Right lobe of liver (tissue), 6 donors: ENCODE measurements around the gene DNER. TPM values are rescaled to one million over a fixed set of nuclear protein-coding genes. Genes with fewer than 3 reads are reported as not detected.
A peak's percentile ranks its signal among the peaks of the same experiment; 100 is the strongest.
"Not testable (repeated sequence)": the region's sequence is repeated elsewhere in the genome, so short reads cannot be mapped to it uniquely, and the experiment has no call there.

ENCODE experiments used
- ATAC-seq, 4 donors: fragments of 200-7000 bp; cut with Tn5 transposase; one replicate each; pipeline ENCODE4 v1.9.1; 2020; ENCODE audit warnings: mild to moderate bottlenecking in 4 of 4, moderate library complexity in 4 of 4
- DNase-seq, 3 donors: peaks; one replicate each; pipeline ENCODE4 v3.0.0-alpha.2; 2020
- H3K27ac ChIP-seq, 3 donors: fragments of 200-600 bp; one replicate each; pipeline ENCODE4 v1.8.0; 2022
- H3K27me3 ChIP-seq, 2 donors: fragments of 200-600 bp; one replicate each; pipeline ENCODE4 v1.8.0; 2022
- H3K36me3 ChIP-seq, 4 donors: fragments of 200-600 bp; sonication (generic) in 1 of 4; one replicate each; pipeline versions ENCODE4 v1.5.1 to v1.8.0; 2017 to 2022; ENCODE audit warnings: control low read depth in 1 of 4
- H3K4me1 ChIP-seq, 4 donors: fragments of 200-600 bp; sonication (generic) in 1 of 4; one replicate each; pipeline versions ENCODE4 v1.5.1 to v1.8.0; 2017 to 2022; ENCODE audit warnings: control low read depth in 1 of 4
- H3K4me3 ChIP-seq, 3 donors: fragments of 200-600 bp; one replicate each; pipeline ENCODE4 v1.8.0; 2022
- H3K9me3 ChIP-seq, 4 donors: fragments of 200-600 bp; sonication (generic) in 1 of 4; one replicate each; pipeline versions ENCODE4 v1.5.1 to v1.8.0; 2017 to 2022; ENCODE audit warnings: control low read depth in 1 of 4
- CTCF ChIP-seq, 4 donors: fragments of 200-600 bp in 3 of 4; fragments of 450-650 bp in 1 of 4; IDR thresholded peaks; one replicate each; pipeline versions ENCODE4 v1.5.1 to v1.8.0; 2016 to 2022; ENCODE audit warnings: antibody characterized with exemption in 4 of 4, mild to moderate bottlenecking in 2 of 4
- POLR2A ChIP-seq: fragments of 450-650 bp; IDR thresholded peaks from one replicate; pipeline ENCODE4 v1.6.1; 2017; ENCODE audit warnings: antibody characterized with exemption, mild to moderate bottlenecking
- WGBS: methylation state at CpG from one replicate; pipeline ENCODE4 v1.1.6; 2018; ENCODE audit warnings: low coverage, low lambda C conversion rate; ENCODE audit not compliant: insufficient coverage; ENCODE audit errors: missing lambda C conversion rate; 5-methylcytosine and 5-hydroxymethylcytosine counted together
- intact Hi-C, 2 donors: fragments of 100-400 bp; cut with DNase I; formaldehyde crosslinking; loops; one replicate each; pipeline versions ENCODE4 v1.11.2 to v1.14.1; 2022
- long read RNA-seq: library from polyadenylated mRNA; unstranded; transcript quantifications from one replicate; pipeline ENCODE4 v2.0.0, GENCODE V29; 2019
- total RNA-seq, 6 experiments: library from RNA; depleted of rRNA in 2 of 6; stranded (reverse); fragments of >200 nt in 2 of 6; fragmentation: NEBNext Ultra II Directional in 3 of 6; extraction: Animal tissue kit (Norgen Biotek cat#: 25700) in 3 of 6; gene quantifications; one replicate each; pipeline versions ENCODE4 v1.1.0 to v1.2.4, GENCODE V29; 2016 to 2023
- donor health status: DM: no; HTN: yes; CAD: no.
- donor health status: DM: no; HTN: no; CAD: no.
- donor health status: DM: no; HTN: no; CAD: no.
- donor health status: DM: no; HTN: yes; CAD: no.
- donor health status: DM: no; HTN: yes; CAD: no.

DNER gene, protein sequence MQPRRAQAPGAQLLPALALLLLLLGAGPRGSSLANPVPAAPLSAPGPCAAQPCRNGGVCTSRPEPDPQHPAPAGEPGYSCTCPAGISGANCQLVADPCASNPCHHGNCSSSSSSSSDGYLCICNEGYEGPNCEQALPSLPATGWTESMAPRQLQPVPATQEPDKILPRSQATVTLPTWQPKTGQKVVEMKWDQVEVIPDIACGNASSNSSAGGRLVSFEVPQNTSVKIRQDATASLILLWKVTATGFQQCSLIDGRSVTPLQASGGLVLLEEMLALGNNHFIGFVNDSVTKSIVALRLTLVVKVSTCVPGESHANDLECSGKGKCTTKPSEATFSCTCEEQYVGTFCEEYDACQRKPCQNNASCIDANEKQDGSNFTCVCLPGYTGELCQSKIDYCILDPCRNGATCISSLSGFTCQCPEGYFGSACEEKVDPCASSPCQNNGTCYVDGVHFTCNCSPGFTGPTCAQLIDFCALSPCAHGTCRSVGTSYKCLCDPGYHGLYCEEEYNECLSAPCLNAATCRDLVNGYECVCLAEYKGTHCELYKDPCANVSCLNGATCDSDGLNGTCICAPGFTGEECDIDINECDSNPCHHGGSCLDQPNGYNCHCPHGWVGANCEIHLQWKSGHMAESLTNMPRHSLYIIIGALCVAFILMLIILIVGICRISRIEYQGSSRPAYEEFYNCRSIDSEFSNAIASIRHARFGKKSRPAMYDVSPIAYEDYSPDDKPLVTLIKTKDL
- total RNA-seq = under 1 TPM in 1 of 6 experiments, not detected in 5; 0.13 TPM
- long read RNA-seq = 0 reads

GRCh38 chr2:229714080-229714735 is at the start of gene DNER:
TSS of gene DNER (minus strand) at chr2:229714555. CDS start at chr2:229714423, 132 bp downstream.
- peaks cover 0 to 15% (median 0%) of the 10 kb centered on the region in 4 donors for H3K4me1 ChIP-seq
- WGBS = 3% methylated on average over 10 of the region's 84 CpGs
- H3K27me3 ChIP-seq = peaks cover 5 to 28% of the 10 kb centered on the region in 2 donors
- no peaks in the 10 kb centered on the region for H3K9me3 ChIP-seq
- peak; percentile 56 to 78 (median 74) for ATAC-seq
- TF ChIP-seq POLR2A = no peak
- intact Hi-C loops = no loop called here
- no peak within 1 kb of the TSS for H3K27ac ChIP-seq
- peak within 1 kb of the TSS; percentile 16 to 52 (median 16) for H3K4me3 ChIP-seq
- no peaks in the 10 kb centered on the region for H3K36me3 ChIP-seq
- DNase-seq = peak; percentile 48 to 58 (median 52)

GRCh38 chr2:229761663-229762062 is 47.3 kb upstream of the DNER start:
- DNase-seq (no peak), ATAC-seq (no peak)
- Histone ChIP-seq H3K36me3 (peaks cover 0 to 24% (median 5%) of the 10 kb centered on the region in 4 donors), H3K27ac (no peak overlapping the region), H3K9me3 (no peaks in the 10 kb centered on the region), H3K4me3 (no peak overlapping the region), H3K4me1 (no peaks in the 10 kb centered on the region), H3K27me3 (no peaks in the 10 kb centered on the region)
- intact Hi-C loops = no loop called here
- TF ChIP-seq CTCF (IDR thresholded peaks at IDR 0.05) (no peak), POLR2A (no peak)
- 47% methylated on average over 1 of the region's 1 CpG for WGBS

DNA sequence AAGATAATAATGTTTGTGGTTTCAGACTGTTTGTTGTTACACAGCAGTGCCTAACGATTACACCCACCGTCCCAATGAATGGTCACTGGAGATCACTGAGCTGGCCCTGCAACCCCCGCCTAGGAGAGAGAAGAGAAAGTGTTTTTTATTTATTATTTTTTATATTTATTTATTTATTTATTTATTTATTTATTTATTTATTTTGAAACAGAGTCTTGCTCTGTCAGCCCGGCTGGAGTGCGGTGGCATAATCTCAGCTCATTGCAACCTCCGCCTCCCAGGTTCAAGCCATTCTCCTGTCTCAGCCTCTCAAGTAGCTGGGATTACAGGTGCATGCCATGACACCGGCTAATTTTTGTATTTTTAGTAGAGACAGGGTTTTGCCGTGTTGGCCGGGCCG is 43.1 kb upstream of the DNER start:
- H3K36me3 ChIP-seq, H3K27me3 ChIP-seq, ATAC-seq, H3K27ac ChIP-seq, H3K4me3 ChIP-seq, intact Hi-C loops, H3K4me1 ChIP-seq, H3K9me3 ChIP-seq, DNase-seq: not testable (repeated sequence)
- 97% methylated on average over 10 of the region's 10 CpGs for WGBS

DNA sequence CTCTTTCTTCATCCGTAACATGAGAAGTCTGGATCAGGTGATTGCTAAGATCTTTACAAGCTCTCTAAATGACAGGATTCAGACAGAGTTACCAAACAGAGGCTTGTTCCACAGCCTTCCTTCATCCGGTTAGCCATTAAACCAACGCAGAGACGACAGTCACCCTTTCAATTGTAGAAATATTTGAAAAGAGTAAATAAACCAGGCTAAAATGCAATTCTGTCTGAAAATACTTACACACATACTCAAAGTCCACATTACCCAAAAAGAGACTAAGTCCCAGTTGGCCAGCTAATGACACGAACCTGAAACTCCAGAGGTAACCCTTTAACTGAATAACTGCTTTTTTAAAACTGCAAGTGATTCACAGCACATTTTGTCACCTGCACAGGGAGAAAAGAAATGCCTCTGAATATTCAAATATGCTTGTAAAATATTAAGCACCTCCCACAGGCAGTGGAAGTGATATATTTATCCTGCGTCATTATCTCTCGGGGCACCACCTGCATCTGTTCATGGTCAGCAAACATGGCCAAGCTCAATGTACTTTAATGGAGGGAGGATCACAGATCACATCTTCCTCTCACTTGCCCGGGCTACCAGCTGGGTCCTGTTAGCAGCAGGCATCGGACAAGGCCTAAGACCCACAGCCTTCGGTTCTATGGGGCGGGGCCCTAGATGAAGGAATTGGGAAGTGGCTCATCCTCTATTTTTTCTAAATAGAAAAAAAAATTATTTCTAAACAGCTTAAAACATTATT is 38.8 kb upstream of the DNER start:
- Histone ChIP-seq H3K36me3 (no peaks in the 10 kb centered on the region), H3K4me3 (peak overlapping the region in 1 of 3 donors; percentile 11), H3K9me3 (no peaks in the 10 kb centered on the region), H3K27ac (peak overlapping the region in 2 of 3 donors; percentile 47 to 49), H3K4me1 (peaks cover 0 to 9% (median 4%) of the 10 kb centered on the region in 4 donors), H3K27me3 (no peaks in the 10 kb centered on the region)
- intact Hi-C loops = no loop called here
- DNase-seq (no peak), ATAC-seq (peak; percentile 77 to 81 (median 78))
- 56% methylated on average over 11 of the region's 11 CpGs for WGBS
- TF ChIP-seq POLR2A (no peak), CTCF (IDR thresholded peaks at IDR 0.05) (no peak)

DNA sequence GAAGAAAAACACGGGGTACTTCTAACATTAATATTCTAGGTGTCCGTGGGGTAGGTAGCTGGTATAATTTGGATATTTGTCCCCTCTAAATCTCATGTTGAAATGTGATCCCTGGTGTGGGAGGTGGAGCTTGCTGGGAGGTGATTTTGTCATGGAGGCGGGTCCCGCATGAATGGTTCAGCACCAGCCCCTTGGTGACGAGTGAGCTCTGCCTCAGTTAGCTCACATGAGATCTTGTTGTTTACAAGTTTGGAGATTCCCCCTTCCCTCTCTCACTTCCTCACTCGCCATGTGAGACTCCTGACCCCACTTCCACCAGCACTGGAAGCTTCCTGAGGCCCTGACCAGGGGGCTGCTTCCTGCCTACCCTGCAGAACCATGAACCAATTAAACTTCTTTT is 35.4 kb upstream of the DNER start:
- 75% methylated on average over 3 of the region's 6 CpGs for WGBS
- H3K9me3 ChIP-seq = no peaks in the 10 kb centered on the region
- H3K4me1 ChIP-seq = peaks cover 0 to 9% (median 4%) of the 10 kb centered on the region in 4 donors
- no peaks in the 10 kb centered on the region for H3K27me3 ChIP-seq
- ATAC-seq (peak in 3 of 4 donors; percentile 16 to 49 (median 35)), DNase-seq (no peak)
- no peaks in the 10 kb centered on the region for H3K36me3 ChIP-seq
- intact Hi-C loops = no loop called here
- H3K27ac ChIP-seq = no peak overlapping the region
- no peak overlapping the region for H3K4me3 ChIP-seq
- no peak for TF ChIP-seq POLR2A
- TF ChIP-seq CTCF (IDR thresholded peaks at IDR 0.05) = no peak
